Measurements from ENCODE around the gene UGT1A9. TPM values are rescaled to one million over a fixed set of nuclear protein-coding genes. Genes with fewer than 3 reads are reported as not detected.
A peak's percentile ranks its signal among the peaks of the same experiment; 100 is the strongest.

The UGT1A9 gene
- total and polyA plus RNA-seq, 9 donors: 0.36 TPM; not detected in 8

DNA sequence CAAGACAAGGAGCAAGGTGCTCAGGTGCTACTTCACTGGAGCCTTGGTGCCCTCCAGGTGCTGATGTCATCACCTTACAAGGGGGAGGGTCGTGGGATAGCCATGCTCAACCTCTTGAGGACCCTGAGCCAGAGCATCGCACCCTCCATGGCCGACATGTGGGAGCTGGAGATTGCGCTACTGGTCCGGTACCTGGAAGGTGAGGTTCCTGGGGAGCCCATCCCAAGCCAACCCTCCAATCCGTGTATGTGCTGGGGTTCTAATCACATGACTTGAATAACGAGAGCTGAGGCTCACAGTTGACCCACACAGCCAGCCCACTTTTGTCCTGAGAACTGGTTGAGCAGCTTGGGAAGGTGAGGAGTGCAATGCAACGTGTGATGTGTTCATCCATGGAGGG is 132.3 kb downstream of the UGT1A9 start:
- Histone ChIP-seq H3K27me3 (no peaks in the 10 kb centered on the region), H3K36me3 (no peaks in the 10 kb centered on the region), H3K27ac (no peak overlapping the region), H3K4me3 (no peak overlapping the region), H3K4me1 (ENCODE audit: insufficient read depth) (no peaks in the 10 kb centered on the region), H3K9me3 (no peaks in the 10 kb centered on the region)
- WGBS, 3 donors: 59 to 73% (median 60%) methylated on average over 8 of the region's 8 CpGs
- TF ChIP-seq EP300 (IDR thresholded peaks at IDR 0.05) (no peak), POLR2A (IDR thresholded peaks at IDR 0.05) (no peak)
- TF ChIP-seq, protein P1, sequence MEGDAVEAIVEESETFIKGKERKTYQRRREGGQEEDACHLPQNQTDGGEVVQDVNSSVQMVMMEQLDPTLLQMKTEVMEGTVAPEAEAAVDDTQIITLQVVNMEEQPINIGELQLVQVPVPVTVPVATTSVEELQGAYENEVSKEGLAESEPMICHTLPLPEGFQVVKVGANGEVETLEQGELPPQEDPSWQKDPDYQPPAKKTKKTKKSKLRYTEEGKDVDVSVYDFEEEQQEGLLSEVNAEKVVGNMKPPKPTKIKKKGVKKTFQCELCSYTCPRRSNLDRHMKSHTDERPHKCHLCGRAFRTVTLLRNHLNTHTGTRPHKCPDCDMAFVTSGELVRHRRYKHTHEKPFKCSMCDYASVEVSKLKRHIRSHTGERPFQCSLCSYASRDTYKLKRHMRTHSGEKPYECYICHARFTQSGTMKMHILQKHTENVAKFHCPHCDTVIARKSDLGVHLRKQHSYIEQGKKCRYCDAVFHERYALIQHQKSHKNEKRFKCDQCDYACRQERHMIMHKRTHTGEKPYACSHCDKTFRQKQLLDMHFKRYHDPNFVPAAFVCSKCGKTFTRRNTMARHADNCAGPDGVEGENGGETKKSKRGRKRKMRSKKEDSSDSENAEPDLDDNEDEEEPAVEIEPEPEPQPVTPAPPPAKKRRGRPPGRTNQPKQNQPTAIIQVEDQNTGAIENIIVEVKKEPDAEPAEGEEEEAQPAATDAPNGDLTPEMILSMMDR (IDR thresholded peaks at IDR 0.05): no peak
- intact Hi-C loops (cut with DNase I): no loop called here
- DNase-seq: no peak

DNA sequence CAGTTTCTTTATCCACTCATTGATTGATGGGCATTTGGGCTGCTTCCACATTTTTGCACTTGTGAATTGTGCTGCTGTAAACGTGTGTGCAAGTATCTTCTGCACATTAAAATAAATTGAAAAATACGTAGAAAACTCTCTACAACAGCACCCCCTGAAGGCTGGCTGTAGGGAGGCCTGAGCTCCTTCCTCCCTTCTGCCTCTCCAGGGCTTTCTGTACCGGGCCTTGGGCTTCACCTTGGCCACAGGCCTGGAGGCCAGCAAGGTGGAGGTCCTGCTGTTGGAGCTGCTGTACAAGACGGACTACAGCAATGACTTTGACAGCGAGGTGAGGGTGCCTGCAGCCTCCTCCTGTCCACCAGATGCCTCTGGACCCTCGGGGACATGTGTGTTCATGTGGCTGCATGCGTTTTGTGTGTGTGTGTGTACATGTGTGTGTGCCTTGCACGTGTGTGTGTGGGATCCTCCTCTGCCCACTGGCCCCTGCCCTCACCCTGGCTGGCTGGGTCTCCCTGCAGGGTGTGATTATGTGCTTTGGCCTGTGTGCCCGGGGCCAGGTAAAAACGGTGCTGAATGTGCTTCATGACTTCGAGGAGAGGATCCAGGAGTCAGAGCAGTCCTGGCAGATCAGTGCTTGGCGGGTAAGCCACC is 135.6 kb downstream of the UGT1A9 start:
- Histone ChIP-seq H3K36me3 (no peaks in the 10 kb centered on the region), H3K27ac (no peak overlapping the region), H3K4me3 (no peak overlapping the region), H3K4me1 (ENCODE audit: insufficient read depth) (no peaks in the 10 kb centered on the region), H3K27me3 (no peaks in the 10 kb centered on the region), H3K9me3 (no peaks in the 10 kb centered on the region)
- WGBS, 3 donors: 71 to 80% (median 73%) methylated on average over 12 of the region's 12 CpGs
- intact Hi-C loops (cut with DNase I): no loop called here
- no peak for TF ChIP-seq EP300 (IDR thresholded peaks at IDR 0.05)
- no peak for TF ChIP-seq POLR2A (IDR thresholded peaks at IDR 0.05)
- TF ChIP-seq, protein P1 (IDR thresholded peaks at IDR 0.05): no peak
- DNase-seq: peak in 2 of 5 donors; percentile 5 to 22

DNA sequence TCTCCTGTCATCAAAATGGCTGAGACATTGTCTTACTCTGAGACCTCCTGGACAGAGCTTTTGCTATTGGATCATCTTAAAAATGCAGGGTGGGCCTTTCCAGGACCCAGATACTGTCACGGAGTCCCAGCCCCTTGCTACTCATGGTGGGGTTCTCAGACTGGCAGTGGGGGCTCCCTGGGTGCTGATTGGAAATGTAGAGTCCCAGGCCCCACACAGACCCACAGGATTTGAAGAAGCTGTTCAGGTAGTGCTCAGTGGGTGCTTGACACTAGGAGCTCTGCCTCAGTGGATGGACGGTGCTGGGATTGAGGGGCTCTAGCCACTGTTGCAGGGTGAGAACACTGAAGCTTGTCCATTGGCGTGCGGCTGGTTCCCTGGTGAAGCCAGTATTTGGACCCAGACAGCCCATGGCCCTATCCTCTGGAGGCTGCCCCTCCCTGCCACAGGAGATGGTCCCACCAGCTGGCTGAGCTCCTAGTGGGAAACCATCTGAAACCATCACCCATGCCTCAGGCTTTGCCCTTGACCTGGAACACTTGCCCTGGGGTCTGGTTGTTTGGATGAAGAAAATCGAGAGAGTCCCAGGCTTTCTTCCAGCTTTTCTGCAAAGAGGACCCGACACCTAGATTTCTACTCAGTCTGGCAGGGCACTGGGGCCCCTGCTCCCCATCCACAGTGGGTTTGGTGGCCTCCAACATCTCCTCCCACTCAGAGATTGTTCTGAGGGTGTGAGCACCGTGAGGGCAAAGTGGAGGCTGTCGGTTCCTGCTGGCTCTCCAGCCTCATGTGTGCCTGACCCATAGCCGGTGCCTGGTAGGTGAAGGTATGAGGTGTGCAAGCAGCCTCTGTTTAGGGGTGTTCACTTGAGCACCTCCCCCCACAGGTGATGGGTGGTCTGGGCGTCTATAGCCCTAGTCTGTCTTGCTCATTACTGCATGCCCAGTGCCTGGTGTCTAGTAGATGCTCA is 136.6 kb downstream of the UGT1A9 start:
- 61 to 76% (median 68%) methylated on average over 10 of the region's 10 CpGs for WGBS, 3 donors
- Histone ChIP-seq H3K27me3 (no peaks in the 10 kb centered on the region), H3K4me1 (ENCODE audit: insufficient read depth) (no peaks in the 10 kb centered on the region), H3K4me3 (no peak overlapping the region), H3K9me3 (no peaks in the 10 kb centered on the region), H3K36me3 (no peaks in the 10 kb centered on the region), H3K27ac (no peak overlapping the region)
- intact Hi-C loops (cut with DNase I): no loop called here
- no peak for TF ChIP-seq EP300 (IDR thresholded peaks at IDR 0.05)
- TF ChIP-seq, protein P1 (IDR thresholded peaks at IDR 0.05): no peak
- TF ChIP-seq POLR2A (IDR thresholded peaks at IDR 0.05): no peak
- peak in 1 of 5 donors; percentile 10 for DNase-seq

DNA sequence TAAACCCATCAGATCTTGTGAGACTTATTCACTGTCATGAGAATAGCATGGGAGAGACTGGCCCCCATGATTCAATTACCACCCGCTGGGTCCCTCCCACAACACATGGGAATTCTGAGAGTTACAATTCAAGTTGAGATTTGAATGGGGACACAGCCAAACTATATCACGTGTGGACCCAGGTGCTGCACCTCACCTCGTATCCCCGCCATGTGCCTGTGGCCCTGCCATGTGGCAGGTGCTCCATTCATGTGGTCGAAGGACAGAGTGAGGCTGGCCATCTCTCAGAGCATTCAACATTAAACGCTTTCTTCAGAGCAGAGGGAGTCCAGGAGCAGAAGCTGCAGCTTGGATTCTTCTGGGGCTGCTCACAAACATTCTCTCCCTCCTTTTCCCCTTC is 138.7 kb downstream of the UGT1A9 start:
- TF ChIP-seq, protein P1 (IDR thresholded peaks at IDR 0.05): no peak
- TF ChIP-seq POLR2A (IDR thresholded peaks at IDR 0.05) (no peak), EP300 (IDR thresholded peaks at IDR 0.05) (no peak)
- intact Hi-C loops (cut with DNase I): no loop called here
- H3K4me1 ChIP-seq (ENCODE audit: insufficient read depth): no peaks in the 10 kb centered on the region
- H3K27me3 ChIP-seq: no peaks in the 10 kb centered on the region
- no peaks in the 10 kb centered on the region for H3K36me3 ChIP-seq
- 77 to 85% (median 80%) methylated on average over 6 of the region's 6 CpGs for WGBS, 3 donors
- H3K9me3 ChIP-seq: no peaks in the 10 kb centered on the region
- H3K27ac ChIP-seq: no peak overlapping the region
- DNase-seq: no peak
- H3K4me3 ChIP-seq: no peak overlapping the region
